Activated B cell treated with CpG ODN at 0.5 μM for 24 hours (primary cell): Measurements from ENCODE around the gene PCDHB12. TPM values are rescaled to one million over a fixed set of nuclear protein-coding genes. Genes with fewer than 3 reads are reported as not detected.

Source experiments
- ATAC-seq: fragments of 200-7000 bp; cut with Tn5 transposase; one replicate; pipeline ENCODE4 v1.10.0; 2021; ENCODE audit warnings: low read depth, mild to moderate bottlenecking, moderate library complexity
- CTCF ChIA-PET: fragments of 350-600 bp; sonication (Branson Sonifier 250); formaldehyde crosslinking; loops from one replicate; lab custom pipeline; 2021; ENCODE audit warnings: antibody characterized with exemption; lab: Charles Lee
- POLR2A ChIA-PET: fragments of 350-600 bp; sonication (Branson Sonifier 250); formaldehyde crosslinking; loops from one replicate; lab custom pipeline; 2021; ENCODE audit warnings: antibody characterized with exemption; lab: Charles Lee
- DNase-seq: peaks from one replicate; pipeline ENCODE4 v3.0.0; 2022
- H3K27ac Mint-ChIP-seq: one replicate; pipeline ENCODE4 v1.8.0; 2020; ENCODE audit warnings: mixed read lengths
- H3K27me3 Mint-ChIP-seq: one replicate; pipeline ENCODE4 v1.8.0; 2021; ENCODE audit warnings: mixed read lengths
- H3K36me3 Mint-ChIP-seq: one replicate; pipeline ENCODE4 v1.8.0; 2021; ENCODE audit warnings: low read depth, mixed read lengths
- H3K4me1 Mint-ChIP-seq: one replicate; pipeline ENCODE4 v1.8.0; 2021; ENCODE audit warnings: mixed read lengths
- H3K4me3 Mint-ChIP-seq: one replicate; pipeline ENCODE4 v1.8.0; 2020; ENCODE audit warnings: mild to moderate bottlenecking, mixed read lengths
- H3K9me3 Mint-ChIP-seq: one replicate; pipeline ENCODE4 v1.8.0; 2020; ENCODE audit warnings: mixed read lengths
- intact Hi-C: fragments of 100-400 bp; cut with micrococcal nuclease; formaldehyde crosslinking; loops from one replicate; pipeline ENCODE4 v1.15.1; 2024
- total RNA-seq: library from RNA; stranded (reverse); gene quantifications from 2 replicates; pipeline ENCODE4 v1.2.3, GENCODE V29; 2022
- TF ChIP-seq, protein P1 (sequence below): fragments of 200-600 bp; IDR thresholded peaks from one replicate; pipeline ENCODE4 v1.8.0; 2022; ENCODE audit warnings: antibody characterized with exemption, mild to moderate bottlenecking

Gene PCDHB12
- total RNA-seq, 1 donor from 2014 or later, result not detected

DNA sequence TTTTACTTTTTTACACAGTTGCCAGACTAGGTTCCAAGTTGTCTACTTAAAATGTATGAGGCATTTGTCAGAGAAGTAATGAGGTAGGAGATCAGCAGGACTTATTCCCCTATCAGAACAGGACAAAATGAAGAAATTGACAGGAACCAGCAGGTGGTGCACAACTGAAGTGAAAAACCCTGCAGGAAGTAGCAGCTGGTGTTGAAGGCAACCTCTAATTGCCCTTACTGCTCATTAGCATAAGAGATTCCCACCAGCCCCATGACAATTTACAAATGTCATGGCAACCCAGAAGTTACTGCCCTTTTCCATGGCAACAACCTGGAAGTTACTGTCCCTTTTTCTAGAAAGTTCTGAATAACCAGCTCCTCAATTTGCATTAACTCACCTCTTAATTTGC is 42.1 kb downstream of the PCDHB12 start:
- TF ChIP-seq, protein P1, sequence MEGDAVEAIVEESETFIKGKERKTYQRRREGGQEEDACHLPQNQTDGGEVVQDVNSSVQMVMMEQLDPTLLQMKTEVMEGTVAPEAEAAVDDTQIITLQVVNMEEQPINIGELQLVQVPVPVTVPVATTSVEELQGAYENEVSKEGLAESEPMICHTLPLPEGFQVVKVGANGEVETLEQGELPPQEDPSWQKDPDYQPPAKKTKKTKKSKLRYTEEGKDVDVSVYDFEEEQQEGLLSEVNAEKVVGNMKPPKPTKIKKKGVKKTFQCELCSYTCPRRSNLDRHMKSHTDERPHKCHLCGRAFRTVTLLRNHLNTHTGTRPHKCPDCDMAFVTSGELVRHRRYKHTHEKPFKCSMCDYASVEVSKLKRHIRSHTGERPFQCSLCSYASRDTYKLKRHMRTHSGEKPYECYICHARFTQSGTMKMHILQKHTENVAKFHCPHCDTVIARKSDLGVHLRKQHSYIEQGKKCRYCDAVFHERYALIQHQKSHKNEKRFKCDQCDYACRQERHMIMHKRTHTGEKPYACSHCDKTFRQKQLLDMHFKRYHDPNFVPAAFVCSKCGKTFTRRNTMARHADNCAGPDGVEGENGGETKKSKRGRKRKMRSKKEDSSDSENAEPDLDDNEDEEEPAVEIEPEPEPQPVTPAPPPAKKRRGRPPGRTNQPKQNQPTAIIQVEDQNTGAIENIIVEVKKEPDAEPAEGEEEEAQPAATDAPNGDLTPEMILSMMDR, result no peak
- intact Hi-C loops, result no loop called here
- no peak overlapping the region for H3K27ac Mint-ChIP-seq
- H3K27me3 Mint-ChIP-seq, result no peaks in the 10 kb centered on the region
- no peak for ATAC-seq
- no peaks in the 10 kb centered on the region for H3K4me1 Mint-ChIP-seq
- peaks cover 46% of the 10 kb centered on the region for H3K9me3 Mint-ChIP-seq
- DNase-seq, result no peak
- peaks cover 12% of the 10 kb centered on the region for H3K36me3 Mint-ChIP-seq
- H3K4me3 Mint-ChIP-seq, result no peak overlapping the region
- ChIA-PET POLR2A (no interaction called here), CTCF (no interaction called here)

DNA sequence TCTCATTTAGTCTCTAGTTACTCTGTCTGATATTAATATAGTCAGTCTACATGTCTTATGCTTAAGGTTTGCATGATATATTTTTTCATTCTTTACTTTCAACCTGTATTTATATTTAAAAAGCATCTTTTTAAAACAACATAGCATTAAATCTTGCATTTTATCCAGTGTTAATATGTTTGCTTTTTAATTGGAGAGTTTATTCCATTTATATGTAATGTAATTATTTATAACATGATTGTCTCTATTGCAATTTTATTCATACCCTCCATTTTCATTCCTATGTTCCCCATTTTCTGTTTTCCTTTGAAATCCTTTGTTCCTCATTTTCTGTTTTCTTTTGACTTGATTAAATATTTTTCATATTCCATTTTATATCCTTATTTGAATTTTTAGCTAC is 49.9 kb downstream of the PCDHB12 start:
- ATAC-seq, result no peak
- Mint-ChIP-seq H3K9me3 (peaks cover 61% of the 10 kb centered on the region), H3K36me3 (peaks cover 26% of the 10 kb centered on the region), H3K4me3 (no peak overlapping the region), H3K27me3 (no peaks in the 10 kb centered on the region), H3K4me1 (no peaks in the 10 kb centered on the region), H3K27ac (no peak overlapping the region)
- intact Hi-C loops, result no loop called here
- ChIA-PET POLR2A (no interaction called here), CTCF (no interaction called here)
- no peak for DNase-seq
- TF ChIP-seq, protein P1, result no peak

DNA sequence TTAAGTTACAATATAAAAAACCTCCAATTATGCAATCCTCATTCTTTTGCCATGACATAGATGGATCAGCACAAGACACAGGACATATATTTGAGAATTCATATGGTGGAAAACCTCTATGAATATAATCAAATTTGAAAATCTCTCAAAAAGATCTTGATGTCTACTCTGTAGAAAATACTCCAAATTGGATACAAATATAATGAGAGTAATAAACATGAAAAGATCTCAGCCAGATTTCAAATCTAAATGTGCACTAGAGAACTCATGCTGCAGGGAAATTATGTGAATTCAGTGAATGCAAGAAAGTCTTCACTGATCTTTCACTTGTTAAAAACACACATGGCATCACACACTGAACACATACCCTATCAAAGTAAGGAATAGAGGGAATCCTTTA is 50.4 kb downstream of the PCDHB12 start:
- Mint-ChIP-seq H3K36me3 (peaks cover 28% of the 10 kb centered on the region), H3K27me3 (no peaks in the 10 kb centered on the region), H3K4me3 (no peak overlapping the region), H3K4me1 (no peaks in the 10 kb centered on the region), H3K9me3 (peaks cover 59% of the 10 kb centered on the region), H3K27ac (no peak overlapping the region)
- POLR2A ChIA-PET, result no interaction called here
- ATAC-seq (no peak), DNase-seq (no peak)
- CTCF ChIA-PET, result no interaction called here
- TF ChIP-seq, protein P1, result no peak
- intact Hi-C loops, result no loop called here

DNA sequence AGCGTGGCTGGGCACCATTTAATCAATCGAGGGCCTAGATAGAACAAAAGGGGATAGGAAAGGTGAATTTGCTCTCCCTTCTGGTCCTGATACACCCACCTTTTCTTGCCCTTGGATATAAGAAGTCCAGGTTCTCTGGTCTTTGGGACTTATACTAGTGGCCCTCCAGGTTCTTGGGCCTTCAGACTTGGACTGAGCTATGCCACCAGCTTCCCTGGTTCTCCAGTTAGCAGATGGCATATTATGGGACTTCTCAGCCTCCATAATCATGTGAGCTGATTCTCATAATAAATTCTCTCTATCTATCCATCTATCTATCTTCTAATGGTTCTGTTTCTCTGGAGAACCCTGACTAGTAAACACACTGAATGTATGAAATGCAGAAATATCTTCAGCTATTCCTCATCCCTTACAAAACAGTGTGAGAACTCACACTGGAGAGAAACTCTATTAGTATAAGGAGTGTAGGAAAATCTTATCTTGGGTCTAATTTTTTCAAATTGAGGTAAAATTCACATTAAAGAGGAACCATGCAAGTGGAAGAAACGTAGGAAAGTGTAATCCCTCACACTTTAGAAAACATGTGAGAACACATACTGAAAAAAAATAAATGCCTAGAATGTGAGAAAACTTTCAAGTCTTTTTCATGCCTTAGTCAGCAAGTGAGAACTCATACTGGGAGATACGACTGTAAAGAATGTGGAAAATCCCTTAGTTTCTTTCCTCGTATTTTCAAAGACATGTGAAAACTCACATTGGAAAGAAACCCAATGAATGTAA is 52.1 kb downstream of the PCDHB12 start:
- Mint-ChIP-seq H3K4me3 (no peak overlapping the region), H3K4me1 (no peaks in the 10 kb centered on the region), H3K9me3 (peaks cover 55% of the 10 kb centered on the region), H3K27ac (no peak overlapping the region), H3K27me3 (no peaks in the 10 kb centered on the region), H3K36me3 (peaks cover 37% of the 10 kb centered on the region)
- ChIA-PET CTCF (no interaction called here), POLR2A (no interaction called here)
- TF ChIP-seq, protein P1, result no peak
- no peak for ATAC-seq
- no peak for DNase-seq
- intact Hi-C loops, result loop anchor here (2.0 kb wide), 1 partner anchor 60 kb away; the partner anchor contains the start of gene TAF7

DNA sequence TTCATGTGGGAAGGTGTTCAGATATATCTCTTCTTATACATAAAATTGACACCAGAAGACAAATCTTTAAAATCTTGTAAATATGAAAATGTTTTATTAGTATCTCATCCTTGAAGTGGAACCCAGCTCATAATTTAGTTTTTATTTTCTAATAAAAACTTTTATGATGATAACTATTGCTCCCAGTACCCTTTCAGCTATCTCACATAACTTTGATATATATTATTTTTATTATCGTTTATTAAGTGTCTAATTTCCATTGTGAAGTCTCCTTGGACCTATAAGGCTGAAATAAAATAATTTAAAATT is 52.7 kb downstream of the PCDHB12 start:
- DNase-seq (no peak), ATAC-seq (no peak)
- ChIA-PET CTCF (no interaction called here), POLR2A (no interaction called here)
- Mint-ChIP-seq H3K4me1 (no peaks in the 10 kb centered on the region), H3K36me3 (peaks cover 43% of the 10 kb centered on the region), H3K9me3 (peaks cover 56% of the 10 kb centered on the region), H3K4me3 (no peak overlapping the region), H3K27ac (no peak overlapping the region), H3K27me3 (no peaks in the 10 kb centered on the region)
- intact Hi-C loops, result loop anchor here (2.0 kb wide), 1 partner anchor 60 kb away; the partner anchor contains the start of gene TAF7
- TF ChIP-seq, protein P1, result no peak

Other genes starting within 250 kb of the PCDHB12 start
- not detected in 2 replicates for gene PCDHAC2, start 242.2 kb upstream of the PCDHB12 start, total RNA-seq
- gene PCDHB1, start 157.3 kb upstream of the PCDHB12 start, total RNA-seq, result not detected in 2 replicates
- gene PCDHB2, start 114.1 kb upstream of the PCDHB12 start, total RNA-seq, result not detected in 2 replicates
- 0.07 TPM in 1 of 2 replicates, not detected in the other for gene PCDHB3, start 108.2 kb upstream of the PCDHB12 start, total RNA-seq
- not detected in 2 replicates for gene PCDHB4, start 86.9 kb upstream of the PCDHB12 start, total RNA-seq
- not detected in 2 replicates for gene PCDHB5, start 73.5 kb upstream of the PCDHB12 start, total RNA-seq
- not detected in 2 replicates for gene PCDHB6, start 58.7 kb upstream of the PCDHB12 start, total RNA-seq
- gene PCDHB7, start 36.1 kb upstream of the PCDHB12 start, total RNA-seq, result not detected in 2 replicates
- gene PCDHB8, start 30.9 kb upstream of the PCDHB12 start, total RNA-seq, result not detected in 2 replicates
- gene PCDHB16, start 26.3 kb upstream of the PCDHB12 start, total RNA-seq, result not detected in 2 replicates
- gene PCDHB9, start 21.6 kb upstream of the PCDHB12 start, total RNA-seq, result 0.27 and 0.29 TPM in 2 replicates
- gene PCDHB10, start 16.4 kb upstream of the PCDHB12 start, total RNA-seq, result 0.07 TPM in 1 of 2 replicates, not detected in the other
- gene PCDHB11, start 9.1 kb upstream of the PCDHB12 start, total RNA-seq, result not detected in 2 replicates
- 0.07 and 0.09 TPM in 2 replicates for gene PCDHB13, start 5.2 kb downstream of the PCDHB12 start, total RNA-seq
- 0.11 TPM in 1 of 2 replicates, not detected in the other for gene PCDHB14, start 14.6 kb downstream of the PCDHB12 start, total RNA-seq
- not detected in 2 replicates for gene PCDHB15, start 36.7 kb downstream of the PCDHB12 start, total RNA-seq
- gene SLC25A2, start 95.3 kb downstream of the PCDHB12 start, total RNA-seq, result 2.6 and 3.9 TPM in 2 replicates
- 86.7 and 87.3 TPM in 2 replicates for gene TAF7, start 112.1 kb downstream of the PCDHB12 start, total RNA-seq
- gene PCDHGA1, start 121.8 kb downstream of the PCDHB12 start, total RNA-seq, result 0.20 and 0.29 TPM in 2 replicates
- 0.09 and 0.15 TPM in 2 replicates for gene PCDHGA2, start 130.0 kb downstream of the PCDHB12 start, total RNA-seq
- 0.20 and 0.51 TPM in 2 replicates for gene PCDHGA3, start 135.1 kb downstream of the PCDHB12 start, total RNA-seq
- gene PCDHGB1, start 141.4 kb downstream of the PCDHB12 start, total RNA-seq, result 0.37 and 0.44 TPM in 2 replicates
- gene PCDHGA4, start 146.3 kb downstream of the PCDHB12 start, total RNA-seq, result 0.34 and 0.75 TPM in 2 replicates
- gene PCDHGB2, start 151.3 kb downstream of the PCDHB12 start, total RNA-seq, result 2.2 and 2.6 TPM in 2 replicates
- gene PCDHGA5, start 155.4 kb downstream of the PCDHB12 start, total RNA-seq, result 1.1 and 1.2 TPM in 2 replicates
- gene PCDHGB3, start 161.5 kb downstream of the PCDHB12 start, total RNA-seq, result 2.0 and 2.6 TPM in 2 replicates
- gene PCDHGA6, start 165.2 kb downstream of the PCDHB12 start, total RNA-seq, result 1.8 and 2.3 TPM in 2 replicates
- gene PCDHGA7, start 174.0 kb downstream of the PCDHB12 start, total RNA-seq, result 1.3 and 1.6 TPM in 2 replicates
- 0.91 and 1.2 TPM in 2 replicates for gene PCDHGB4, start 179.0 kb downstream of the PCDHB12 start, total RNA-seq
- gene PCDHGA8, start 183.9 kb downstream of the PCDHB12 start, total RNA-seq, result 0.54 and 0.69 TPM in 2 replicates
- gene PCDHGB5, start 189.2 kb downstream of the PCDHB12 start, total RNA-seq, result 1.8 and 2.7 TPM in 2 replicates
- gene PCDHGA9, start 194.1 kb downstream of the PCDHB12 start, total RNA-seq, result 1.1 and 1.3 TPM in 2 replicates
- 1.2 and 1.6 TPM in 2 replicates for gene PCDHGB6, start 199.3 kb downstream of the PCDHB12 start, total RNA-seq
- 1.2 and 1.3 TPM in 2 replicates for gene PCDHGA10, start 204.3 kb downstream of the PCDHB12 start, total RNA-seq
- 1.2 and 1.4 TPM in 2 replicates for gene PCDHGB7, start 209.0 kb downstream of the PCDHB12 start, total RNA-seq
- gene PCDHGA11, start 212.3 kb downstream of the PCDHB12 start, total RNA-seq, result 0.73 and 1.1 TPM in 2 replicates
- 1.3 and 1.6 TPM in 2 replicates for gene PCDHGA12, start 221.8 kb downstream of the PCDHB12 start, total RNA-seq